Transverse colon (tissue), 4 donors: ENCODE data around the gene ANO1. TPM values are rescaled to one million over a fixed set of nuclear protein-coding genes. Genes with fewer than 3 reads are reported as not detected.

Experiments
- DNase-seq: peaks from one replicate; pipeline ENCODE4 v3.0.0-alpha.2; 2019
- H3K27ac ChIP-seq, 4 donors: fragments of 200-600 bp; sonication (generic); 2 replicates each; pipeline ENCODE4 v1.5.1; 2016 to 2018; ENCODE audit warnings: inconsistent platforms in 4 of 4
- H3K27me3 ChIP-seq: fragments of 200-600 bp; sonication (generic); 2 replicates; pipeline ENCODE4 v1.5.1; 2017; ENCODE audit warnings: inconsistent platforms
- H3K36me3 ChIP-seq, 4 donors: fragments of 200-600 bp; sonication (generic); 2 replicates each; pipeline ENCODE4 v1.5.1; 2017 to 2019; ENCODE audit warnings: inconsistent platforms in 4 of 4
- H3K4me1 ChIP-seq, 4 donors: fragments of 200-600 bp; sonication (generic); 2 replicates each; pipeline ENCODE4 v1.5.1; 2017 to 2020; ENCODE audit warnings: inconsistent platforms in 4 of 4
- H3K4me3 ChIP-seq, 4 donors: fragments of 200-600 bp; sonication (generic); 1 replicate in 1 of 4; 2 replicates in 3 of 4; pipeline versions ENCODE4 v1.5.1 to v1.6.1; 2017 to 2019; ENCODE audit warnings: inconsistent platforms in 4 of 4
- H3K9me3 ChIP-seq, 2 donors: fragments of 200-600 bp; sonication (generic); 2 replicates each; pipeline ENCODE4 v1.5.1; 2017 to 2019; ENCODE audit warnings: inconsistent platforms in 2 of 2
- CTCF ChIP-seq, 5 experiments: fragments of 200-600 bp in 3 of 5; fragments of 450-650 bp in 2 of 5; sonication (generic) in 3 of 5; IDR thresholded peaks; 1 replicate in 2 of 5; 2 replicates in 3 of 5; pipeline ENCODE4 v1.5.1; 2016 to 2017; ENCODE audit warnings: antibody characterized with exemption in 5 of 5, inconsistent platforms in 3 of 5, mild to moderate bottlenecking in 2 of 5, moderate library complexity in 1 of 5
- EP300 ChIP-seq: sonication (generic); formaldehyde crosslinking; IDR thresholded peaks from one replicate; pipeline ENCODE4 v1.6.1; 2017; ENCODE audit warnings: antibody characterized with exemption, low read depth
- POLR2A ChIP-seq: fragments of 450-650 bp; IDR thresholded peaks from one replicate; pipeline ENCODE4 v1.6.1; 2016; ENCODE audit warnings: antibody characterized with exemption, mild to moderate bottlenecking, moderate library complexity
- POLR2AphosphoS5 ChIP-seq, 3 donors: sonication (generic); formaldehyde crosslinking; IDR thresholded peaks; one replicate each; pipeline ENCODE4 v1.6.1; 2016; ENCODE audit warnings: antibody characterized with exemption in 3 of 3
- WGBS, 2 donors: methylation state at CpG; one replicate each; pipeline ENCODE4 v1.1.5; 2018; ENCODE audit warnings: low coverage in 1 of 2; 5-methylcytosine and 5-hydroxymethylcytosine counted together
- in situ Hi-C, 4 donors: fragments of 200-750 bp; cut with MboI; loops; one replicate each; pipeline versions ENCODE4 v1.15.0 to v1.15.1; 2017; ENCODE audit warnings: low sequenced_read_pairs in 3 of 4, low pct_ligation_motif_present in 1 of 4, low pct_unique_long_range_greater_than_20kb in 1 of 4
- intact Hi-C: fragments of 100-400 bp; cut with DNase I; formaldehyde crosslinking; loops from one replicate; pipeline ENCODE4 v1.15.1; 2023; ENCODE audit warnings: low total_unique reads
- total RNA-seq, 4 donors: library from RNA; depleted of rRNA; stranded (reverse); fragments of >200 nt; gene quantifications; one replicate each; pipeline ENCODE4 v1.1.0, GENCODE V29; 2016

The ANO1 gene
- total RNA-seq, 4 donors from 2014 or later = 7.9 to 20.9 (median 11.3) TPM

GRCh38 chr11:70204466-70204799 lies 126.3 kb downstream of the ANO1 start:
- Histone ChIP-seq H3K27ac (peak overlapping the region; percentile 94 to 99 (median 96)), H3K36me3 (peaks cover 0 to 24% (median 6%) of the 10 kb centered on the region in 4 donors), H3K4me3 (peak overlapping the region; percentile 69 to 96 (median 88)), H3K27me3 (no peaks in the 10 kb centered on the region), H3K4me1 (peaks cover 10 to 21% (median 18%) of the 10 kb centered on the region in 4 donors), H3K9me3 (no peaks in the 10 kb centered on the region)
- 17 to 27% methylated on average over 2 to 4 of the region's 4 CpGs for WGBS, 2 donors
- in situ Hi-C loops (no loop called here), intact Hi-C loops (no loop called here)
- no peak for DNase-seq
- no peak for TF ChIP-seq EP300
- no peak for TF ChIP-seq POLR2AphosphoS5 (IDR thresholded peaks at IDR 0.05)
- TF ChIP-seq CTCF (IDR thresholded peaks at IDR 0.05) = no peak
- TF ChIP-seq POLR2A = no peak

GRCh38 chr11:70205049-70205725 lies 127.1 kb downstream of the ANO1 start:
- DNase-seq = no peak
- TF ChIP-seq POLR2A = no peak
- TF ChIP-seq CTCF (IDR thresholded peaks at IDR 0.05) = no peak
- no peak for TF ChIP-seq POLR2AphosphoS5 (IDR thresholded peaks at IDR 0.05)
- no peak for TF ChIP-seq EP300
- Histone ChIP-seq H3K4me3 (no peak overlapping the region), H3K27ac (peak overlapping the region in 2 of 4 donors; percentile 95 to 98), H3K36me3 (peaks cover 0 to 24% (median 6%) of the 10 kb centered on the region in 4 donors), H3K4me1 (peaks cover 10 to 21% (median 18%) of the 10 kb centered on the region in 4 donors), H3K9me3 (no peaks in the 10 kb centered on the region), H3K27me3 (no peaks in the 10 kb centered on the region)
- WGBS, 2 donors = 75 to 87% methylated on average over 5 to 12 of the region's 12 CpGs
- in situ Hi-C loops (no loop called here), intact Hi-C loops (no loop called here)

- Histone ChIP-seq H3K36me3 (peaks cover 0 to 24% (median 6%) of the 10 kb centered on the region in 4 donors), H3K27me3 (no peaks in the 10 kb centered on the region), H3K27ac (no peak overlapping the region), H3K4me1 (peaks cover 10 to 21% (median 21%) of the 10 kb centered on the region in 4 donors), H3K4me3 (no peak overlapping the region), H3K9me3 (no peaks in the 10 kb centered on the region)
- in situ Hi-C loops = no loop called here
- no peak for DNase-seq
- TF ChIP-seq POLR2AphosphoS5 (IDR thresholded peaks at IDR 0.05) (no peak), POLR2A (no peak), CTCF (IDR thresholded peaks at IDR 0.05) (no peak)
- intact Hi-C loops = no loop called here
- WGBS, 2 donors = 86 to 87% methylated on average over 3 to 7 of the region's 7 CpGs
These were observed 127.6 kb downstream of the ANO1 start for GRCh38 chr11:70205766-70206165.

GRCh38 chr11:70206226-70206981 lies 128.3 kb downstream of the ANO1 start:
- no peak for DNase-seq
- in situ Hi-C loops (no loop called here), intact Hi-C loops (no loop called here)
- H3K4me1 ChIP-seq = peaks cover 10 to 24% (median 21%) of the 10 kb centered on the region in 4 donors
- no peaks in the 10 kb centered on the region for H3K27me3 ChIP-seq
- no peaks in the 10 kb centered on the region for H3K9me3 ChIP-seq
- no peak overlapping the region for H3K27ac ChIP-seq
- 98% methylated on average over 21 of the region's 22 CpGs; no CpG with 5 or more reads in 1 of the 2 donors for WGBS, 2 donors
- peaks cover 0 to 24% (median 6%) of the 10 kb centered on the region in 4 donors for H3K36me3 ChIP-seq
- no peak for TF ChIP-seq POLR2A
- no peak for TF ChIP-seq POLR2AphosphoS5 (IDR thresholded peaks at IDR 0.05)
- no peak for TF ChIP-seq CTCF (IDR thresholded peaks at IDR 0.05)
- no peak for TF ChIP-seq EP300
- no peak overlapping the region for H3K4me3 ChIP-seq
